Measurements from ENCODE around the gene UGT1A10.

DNA sequence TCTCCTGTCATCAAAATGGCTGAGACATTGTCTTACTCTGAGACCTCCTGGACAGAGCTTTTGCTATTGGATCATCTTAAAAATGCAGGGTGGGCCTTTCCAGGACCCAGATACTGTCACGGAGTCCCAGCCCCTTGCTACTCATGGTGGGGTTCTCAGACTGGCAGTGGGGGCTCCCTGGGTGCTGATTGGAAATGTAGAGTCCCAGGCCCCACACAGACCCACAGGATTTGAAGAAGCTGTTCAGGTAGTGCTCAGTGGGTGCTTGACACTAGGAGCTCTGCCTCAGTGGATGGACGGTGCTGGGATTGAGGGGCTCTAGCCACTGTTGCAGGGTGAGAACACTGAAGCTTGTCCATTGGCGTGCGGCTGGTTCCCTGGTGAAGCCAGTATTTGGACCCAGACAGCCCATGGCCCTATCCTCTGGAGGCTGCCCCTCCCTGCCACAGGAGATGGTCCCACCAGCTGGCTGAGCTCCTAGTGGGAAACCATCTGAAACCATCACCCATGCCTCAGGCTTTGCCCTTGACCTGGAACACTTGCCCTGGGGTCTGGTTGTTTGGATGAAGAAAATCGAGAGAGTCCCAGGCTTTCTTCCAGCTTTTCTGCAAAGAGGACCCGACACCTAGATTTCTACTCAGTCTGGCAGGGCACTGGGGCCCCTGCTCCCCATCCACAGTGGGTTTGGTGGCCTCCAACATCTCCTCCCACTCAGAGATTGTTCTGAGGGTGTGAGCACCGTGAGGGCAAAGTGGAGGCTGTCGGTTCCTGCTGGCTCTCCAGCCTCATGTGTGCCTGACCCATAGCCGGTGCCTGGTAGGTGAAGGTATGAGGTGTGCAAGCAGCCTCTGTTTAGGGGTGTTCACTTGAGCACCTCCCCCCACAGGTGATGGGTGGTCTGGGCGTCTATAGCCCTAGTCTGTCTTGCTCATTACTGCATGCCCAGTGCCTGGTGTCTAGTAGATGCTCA, 172.0 kb downstream of the UGT1A10 start:
- TF ChIP-seq CTCF (IDR thresholded peaks at IDR 0.05; ENCODE audit: low read depth, low read length, poor library complexity, severe bottlenecking) (no peak), EZH2phosphoT487 (IDR thresholded peaks at IDR 0.05; ENCODE audit: borderline replicate concordance, low read length) (no peak)

Measured in DOHH2 (cell line).